DMS153 treated with DMSO at 0.1 percent for 48 hours (cell line): ENCODE results near the gene PPP2R5C.
A peak's percentile ranks its signal among the peaks of the same experiment; 100 is the strongest.
"Not testable (repeated sequence)": the region's sequence is repeated elsewhere in the genome, so short reads cannot be mapped to it uniquely, and the experiment has no call there.

Experiments
- DNase-seq: peaks from one replicate; lab custom pipeline; 2025; ENCODE audit not compliant: unreplicated experiment; lab: John Stamatoyannopoulos, UW

Gene PPP2R5C

GRCh38 chr14:101726954-101727302 is 34.6 kb upstream of the PPP2R5C start:
- DNase-seq: no peak

- no peak for DNase-seq
Measured at GRCh38 chr14:101727611-101728366, 33.7 kb upstream of the PPP2R5C start.

GRCh38 chr14:101728367-101728742 is 33.2 kb upstream of the PPP2R5C start:
- no peak for DNase-seq

GRCh38 chr14:101729382-101729781 is 32.1 kb upstream of the PPP2R5C start:
- no peak for DNase-seq

- not testable (repeated sequence) for DNase-seq
Measured at GRCh38 chr14:101730157-101730556, 31.4 kb upstream of the PPP2R5C start.

- no peak for DNase-seq
Measured at GRCh38 chr14:101730626-101731186, 30.8 kb upstream of the PPP2R5C start.

GRCh38 chr14:101731187-101732080 is 30.1 kb upstream of the PPP2R5C start:
- DNase-seq: peak; percentile 17

GRCh38 chr14:101732118-101732517 is 29.4 kb upstream of the PPP2R5C start:
- no peak for DNase-seq

GRCh38 chr14:101733211-101733610 is 28.3 kb upstream of the PPP2R5C start:
- no peak for DNase-seq

- DNase-seq: no peak
Measured at GRCh38 chr14:101734246-101734847, 27.2 kb upstream of the PPP2R5C start.

- no peak for DNase-seq
Measured at GRCh38 chr14:101735453-101735852, 26.1 kb upstream of the PPP2R5C start.

- DNase-seq: no peak
Measured at GRCh38 chr14:101736071-101736470, 25.4 kb upstream of the PPP2R5C start.

- no peak for DNase-seq
Measured at GRCh38 chr14:101736585-101736984, 24.9 kb upstream of the PPP2R5C start.

- DNase-seq: no peak
Measured at GRCh38 chr14:101737414-101738339, 23.8 kb upstream of the PPP2R5C start.

GRCh38 chr14:101738703-101739320 is 22.7 kb upstream of the PPP2R5C start:
- DNase-seq: no peak

- no peak for DNase-seq
Measured at GRCh38 chr14:101739446-101740141, 21.9 kb upstream of the PPP2R5C start.

GRCh38 chr14:101740981-101741380 is 20.5 kb upstream of the PPP2R5C start:
- DNase-seq: no peak

GRCh38 chr14:101743701-101744100 is 17.8 kb upstream of the PPP2R5C start:
- no peak for DNase-seq

GRCh38 chr14:101744382-101744781 is 17.1 kb upstream of the PPP2R5C start:
- not testable (repeated sequence) for DNase-seq
